MM.1S (cell line): ENCODE results near the gene HRK.

Experiments
- DNase-seq: peaks from one replicate; pipeline ENCODE4 v3.0.0-alpha.2; 2015
- H2AFZ ChIP-seq: fragments of 300-600 bp; sonication (generic); 2 replicates; pipeline ENCODE4 v1.6.0; 2016; ENCODE audit warnings: antibody characterized with exemption, low read length
- H3F3A ChIP-seq: fragments of 300-600 bp; sonication (generic); 2 replicates; pipeline ENCODE4 v1.6.1; 2016; ENCODE audit warnings: mild to moderate bottlenecking, antibody characterized with exemption, low read length, moderate library complexity, mixed read lengths; ENCODE audit not compliant: insufficient read depth
- H3K27ac ChIP-seq: fragments of 300-600 bp; sonication (generic); 2 replicates; pipeline ENCODE4 v1.5.1; 2016; ENCODE audit warnings: mild to moderate bottlenecking, low read length
- H3K27me3 ChIP-seq: fragments of 300-600 bp; sonication (generic); replicated peaks from 2 replicates; pipeline ENCODE4 v1.6.0; 2016; ENCODE audit warnings: low read length; ENCODE audit not compliant: insufficient read depth
- H3K36me3 ChIP-seq: fragments of 300-600 bp; sonication (generic); replicated peaks from 2 replicates; pipeline ENCODE4 v1.6.1; 2016; ENCODE audit warnings: mild to moderate bottlenecking, low read length, mixed read lengths; ENCODE audit not compliant: insufficient read depth
- H3K4me1 ChIP-seq: fragments of 300-600 bp; sonication (generic); 2 replicates; pipeline ENCODE4 v1.6.1; 2016; ENCODE audit warnings: low read length, mixed read lengths
- H3K4me2 ChIP-seq: fragments of 300-600 bp; sonication (generic); 2 replicates; pipeline ENCODE4 v1.6.0; 2016; ENCODE audit warnings: low read depth, low read length
- H3K4me3 ChIP-seq: fragments of 300-600 bp; sonication (generic); 2 replicates; pipeline ENCODE4 v1.5.1; 2016; ENCODE audit warnings: low read length, mixed read lengths
- H3K79me2 ChIP-seq: fragments of 300-600 bp; sonication (generic); 2 replicates; pipeline ENCODE4 v1.6.1; 2016; ENCODE audit warnings: mixed run types, low read length, mixed read lengths
- H3K9ac ChIP-seq: fragments of 300-600 bp; sonication (generic); 2 replicates; pipeline ENCODE4 v1.6.1; 2016; ENCODE audit warnings: low read length, mixed read lengths
- H3K9me2 ChIP-seq: fragments of 300-600 bp; sonication (generic); replicated peaks from 2 replicates; pipeline ENCODE4 v1.6.1; 2016; ENCODE audit warnings: mild to moderate bottlenecking, low read length, mixed read lengths; ENCODE audit not compliant: insufficient read depth
- H3K9me3 ChIP-seq: fragments of 300-600 bp; sonication (generic); replicated peaks from 2 replicates; pipeline ENCODE4 v1.6.1; 2016; ENCODE audit warnings: mild to moderate bottlenecking, low read length, mixed read lengths; ENCODE audit not compliant: insufficient read depth
- H4K20me1 ChIP-seq: fragments of 300-600 bp; sonication (generic); 2 replicates; pipeline ENCODE4 v1.6.1; 2016; ENCODE audit warnings: mild to moderate bottlenecking, low read length, moderate library complexity, mixed read lengths; ENCODE audit not compliant: insufficient read depth
- EZH2 ChIP-seq: fragments of 300-600 bp; sonication (generic); optimal IDR thresholded peaks from 2 replicates; pipeline ENCODE3; 2017; ENCODE audit warnings: low read depth, mild to moderate bottlenecking, antibody characterized with exemption, low read length, mixed read lengths
- EZH2phosphoT487 ChIP-seq: fragments of 300-600 bp; sonication (generic); IDR thresholded peaks from 2 replicates; pipeline ENCODE4 v1.6.1; 2018; ENCODE audit warnings: antibody characterized with exemption, low read length
- TF ChIP-seq, protein P1 (sequence below): fragments of 300-600 bp; sonication (generic); IDR thresholded peaks from 2 replicates; pipeline ENCODE4 v1.5.1; 2016; ENCODE audit warnings: antibody characterized with exemption, low read length, mixed read lengths

Gene HRK

DNA sequence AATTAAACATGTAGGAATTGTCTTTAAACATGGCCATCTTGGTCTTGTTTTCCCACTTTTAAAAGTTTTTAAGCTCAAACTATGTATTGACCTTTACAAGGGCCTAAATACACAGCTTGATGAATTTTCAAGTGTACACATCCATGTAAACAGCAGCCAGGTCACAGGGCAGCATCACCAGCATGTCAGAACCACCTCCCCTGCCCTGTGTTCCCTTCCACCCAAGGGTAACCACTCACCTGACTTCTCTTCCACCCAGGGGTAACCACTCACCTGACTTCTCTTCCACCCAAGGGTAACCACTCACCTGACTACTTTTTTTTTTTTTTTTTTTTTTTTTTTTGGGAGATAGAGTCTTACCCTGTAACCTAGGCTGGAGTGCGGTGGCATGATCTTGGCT, 34.1 kb upstream of the HRK start:
- H3K4me3 ChIP-seq: no peak overlapping the region
- no peaks in the 10 kb centered on the region for H4K20me1 ChIP-seq
- H3K27me3 ChIP-seq: no peaks in the 10 kb centered on the region
- no peak overlapping the region for H3K27ac ChIP-seq
- TF ChIP-seq EZH2phosphoT487 (no peak), EZH2 (no peak)
- TF ChIP-seq, protein P1, sequence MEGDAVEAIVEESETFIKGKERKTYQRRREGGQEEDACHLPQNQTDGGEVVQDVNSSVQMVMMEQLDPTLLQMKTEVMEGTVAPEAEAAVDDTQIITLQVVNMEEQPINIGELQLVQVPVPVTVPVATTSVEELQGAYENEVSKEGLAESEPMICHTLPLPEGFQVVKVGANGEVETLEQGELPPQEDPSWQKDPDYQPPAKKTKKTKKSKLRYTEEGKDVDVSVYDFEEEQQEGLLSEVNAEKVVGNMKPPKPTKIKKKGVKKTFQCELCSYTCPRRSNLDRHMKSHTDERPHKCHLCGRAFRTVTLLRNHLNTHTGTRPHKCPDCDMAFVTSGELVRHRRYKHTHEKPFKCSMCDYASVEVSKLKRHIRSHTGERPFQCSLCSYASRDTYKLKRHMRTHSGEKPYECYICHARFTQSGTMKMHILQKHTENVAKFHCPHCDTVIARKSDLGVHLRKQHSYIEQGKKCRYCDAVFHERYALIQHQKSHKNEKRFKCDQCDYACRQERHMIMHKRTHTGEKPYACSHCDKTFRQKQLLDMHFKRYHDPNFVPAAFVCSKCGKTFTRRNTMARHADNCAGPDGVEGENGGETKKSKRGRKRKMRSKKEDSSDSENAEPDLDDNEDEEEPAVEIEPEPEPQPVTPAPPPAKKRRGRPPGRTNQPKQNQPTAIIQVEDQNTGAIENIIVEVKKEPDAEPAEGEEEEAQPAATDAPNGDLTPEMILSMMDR: no peak
- H3K36me3 ChIP-seq: no peaks in the 10 kb centered on the region
- no peak overlapping the region for H3K4me2 ChIP-seq
- no peaks in the 10 kb centered on the region for H3F3A ChIP-seq
- H3K4me1 ChIP-seq: peaks cover 10% of the 10 kb centered on the region
- no peak overlapping the region for H3K9ac ChIP-seq
- DNase-seq: no peak
- H3K9me2 ChIP-seq: no peaks in the 10 kb centered on the region
- no peaks in the 10 kb centered on the region for H3K9me3 ChIP-seq
- H2AFZ ChIP-seq: no peak overlapping the region
- peaks cover 26% of the 10 kb centered on the region for H3K79me2 ChIP-seq

DNA sequence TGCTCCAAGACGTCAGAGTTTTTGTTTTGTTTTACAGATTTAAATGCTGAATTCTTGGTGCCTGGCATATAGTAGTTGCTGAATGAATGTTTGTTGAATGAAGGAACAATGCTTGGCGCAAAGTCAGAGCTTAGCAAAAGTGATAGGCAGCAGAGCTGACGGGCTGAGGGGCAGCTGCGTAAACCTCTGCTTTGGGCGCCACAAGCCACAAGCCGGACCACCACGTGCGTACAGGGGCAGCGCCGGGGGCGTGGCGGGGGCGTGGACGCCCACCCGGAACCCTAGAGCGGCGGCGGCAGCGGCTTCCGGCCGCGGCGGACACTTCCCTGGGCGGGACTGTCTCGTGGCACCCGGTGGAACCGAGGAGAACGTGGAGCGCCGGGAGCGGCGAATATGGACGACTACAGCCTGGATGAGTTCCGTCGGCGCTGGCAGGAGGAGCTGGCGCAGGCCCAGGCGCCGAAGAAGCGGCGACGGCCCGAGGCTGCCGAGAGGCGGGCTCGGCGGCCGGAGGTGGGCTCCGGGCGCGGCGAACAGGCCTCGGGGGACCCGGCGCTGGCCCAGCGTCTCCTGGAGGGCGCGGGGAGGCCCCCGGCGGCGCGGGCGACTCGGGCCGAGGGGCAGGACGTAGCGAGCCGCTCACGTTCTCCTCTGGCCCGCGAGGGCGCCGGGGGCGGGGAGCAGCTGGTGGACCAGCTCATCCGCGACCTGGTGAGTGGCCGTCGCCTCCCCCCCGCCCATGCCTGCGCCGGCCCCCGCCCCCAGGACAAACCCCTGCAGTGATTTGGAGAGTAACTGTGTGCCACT, 29.6 kb upstream of the HRK start, which contains the start of gene FBXW8:
Gene FBXW8, plus strand, starts transcription at position 306 of the 807 bp plus-strand sequence. Its CDS starts 88 bp downstream, at position 394.
- no peak for TF ChIP-seq EZH2phosphoT487
- TF ChIP-seq, protein P1: no peak
- no peak for TF ChIP-seq EZH2
- no peaks in the 10 kb centered on the region for H3K36me3 ChIP-seq
- peak within 1 kb of the TSS; percentile 82 for H2AFZ ChIP-seq
- peaks cover 22% of the 10 kb centered on the region for H3K79me2 ChIP-seq
- H3K27ac ChIP-seq: no peak within 1 kb of the TSS
- peak within 1 kb of the TSS; percentile 74 for H3K4me2 ChIP-seq
- H3K9me2 ChIP-seq: no peaks in the 10 kb centered on the region
- peak; percentile 59 for DNase-seq
- no peaks in the 10 kb centered on the region for H3K9me3 ChIP-seq
- no peaks in the 10 kb centered on the region for H3K27me3 ChIP-seq
- H4K20me1 ChIP-seq: no peaks in the 10 kb centered on the region
- H3K4me1 ChIP-seq: peaks cover 2% of the 10 kb centered on the region
- H3K4me3 ChIP-seq: peak within 1 kb of the TSS; percentile 69
- H3F3A ChIP-seq: no peaks in the 10 kb centered on the region
- H3K9ac ChIP-seq: peak within 1 kb of the TSS; percentile 66

DNA sequence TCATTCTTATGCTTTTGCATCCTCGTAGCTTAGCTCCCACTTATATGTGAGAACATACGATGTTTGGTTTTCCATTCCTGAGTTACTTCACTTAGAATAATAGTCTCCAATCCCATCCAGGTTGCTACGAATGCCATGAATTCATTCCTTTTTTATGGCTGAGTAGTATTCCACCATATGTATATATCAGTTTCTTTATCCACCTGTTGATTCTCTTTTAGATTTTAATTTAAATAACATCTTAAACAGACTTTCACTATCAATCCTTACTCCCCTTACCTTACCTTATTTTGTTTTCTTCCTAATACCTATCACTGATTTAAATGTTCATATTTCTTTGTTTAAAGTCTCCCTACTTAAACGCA, 29.0 kb upstream of the HRK start:
- DNase-seq: no peak

More for the DNA sequence above, 29.0 kb upstream of the HRK start:
- peak overlapping the region; percentile 72; the same call in 1 of the 2 replicates for H3K4me2 ChIP-seq
- peaks cover 22% of the 10 kb centered on the region for H3K79me2 ChIP-seq
- TF ChIP-seq, protein P1: no peak
- TF ChIP-seq EZH2phosphoT487: no peak
- TF ChIP-seq EZH2: no peak
- peak overlapping the region; percentile 66 for H3K9ac ChIP-seq
- no peaks in the 10 kb centered on the region for H3K4me1 ChIP-seq
- H3K36me3 ChIP-seq: no peaks in the 10 kb centered on the region
- H3F3A ChIP-seq: no peaks in the 10 kb centered on the region
- no peaks in the 10 kb centered on the region for H3K27me3 ChIP-seq
- no peak overlapping the region for H3K27ac ChIP-seq
- H4K20me1 ChIP-seq: no peaks in the 10 kb centered on the region
- H3K9me3 ChIP-seq: no peaks in the 10 kb centered on the region
- peak overlapping the region; percentile 69 for H3K4me3 ChIP-seq
- no peaks in the 10 kb centered on the region for H3K9me2 ChIP-seq
- H2AFZ ChIP-seq: peak overlapping the region; percentile 82
